Transverse colon (tissue), 4 donors: ENCODE data around the gene ATF7IP2. TPM values are rescaled to one million over a fixed set of nuclear protein-coding genes. Genes with fewer than 3 reads are reported as not detected.

ENCODE experiments used
- DNase-seq: peaks from one replicate; pipeline ENCODE4 v3.0.0-alpha.2; 2019
- H3K27ac ChIP-seq, 4 donors: fragments of 200-600 bp; sonication (generic); 2 replicates each; pipeline ENCODE4 v1.5.1; 2016 to 2018; ENCODE audit warnings: inconsistent platforms in 4 of 4
- H3K27me3 ChIP-seq: fragments of 200-600 bp; sonication (generic); 2 replicates; pipeline ENCODE4 v1.5.1; 2017; ENCODE audit warnings: inconsistent platforms
- H3K36me3 ChIP-seq, 4 donors: fragments of 200-600 bp; sonication (generic); 2 replicates each; pipeline ENCODE4 v1.5.1; 2017 to 2019; ENCODE audit warnings: inconsistent platforms in 4 of 4
- H3K4me1 ChIP-seq, 4 donors: fragments of 200-600 bp; sonication (generic); 2 replicates each; pipeline ENCODE4 v1.5.1; 2017 to 2020; ENCODE audit warnings: inconsistent platforms in 4 of 4
- H3K4me3 ChIP-seq, 4 donors: fragments of 200-600 bp; sonication (generic); 1 replicate in 1 of 4; 2 replicates in 3 of 4; pipeline versions ENCODE4 v1.5.1 to v1.6.1; 2017 to 2019; ENCODE audit warnings: inconsistent platforms in 4 of 4
- H3K9me3 ChIP-seq, 2 donors: fragments of 200-600 bp; sonication (generic); 2 replicates each; pipeline ENCODE4 v1.5.1; 2017 to 2019; ENCODE audit warnings: inconsistent platforms in 2 of 2
- CTCF ChIP-seq, 5 experiments: fragments of 200-600 bp in 3 of 5; fragments of 450-650 bp in 2 of 5; sonication (generic) in 3 of 5; IDR thresholded peaks; 1 replicate in 2 of 5; 2 replicates in 3 of 5; pipeline ENCODE4 v1.5.1; 2016 to 2017; ENCODE audit warnings: antibody characterized with exemption in 5 of 5, inconsistent platforms in 3 of 5, mild to moderate bottlenecking in 2 of 5, moderate library complexity in 1 of 5
- EP300 ChIP-seq: sonication (generic); formaldehyde crosslinking; IDR thresholded peaks from one replicate; pipeline ENCODE4 v1.6.1; 2017; ENCODE audit warnings: antibody characterized with exemption, low read depth
- POLR2A ChIP-seq: fragments of 450-650 bp; IDR thresholded peaks from one replicate; pipeline ENCODE4 v1.6.1; 2016; ENCODE audit warnings: antibody characterized with exemption, mild to moderate bottlenecking, moderate library complexity
- POLR2AphosphoS5 ChIP-seq, 3 donors: sonication (generic); formaldehyde crosslinking; IDR thresholded peaks; one replicate each; pipeline ENCODE4 v1.6.1; 2016; ENCODE audit warnings: antibody characterized with exemption in 3 of 3
- WGBS, 2 donors: methylation state at CpG; one replicate each; pipeline ENCODE4 v1.1.5; 2018; ENCODE audit warnings: low coverage in 1 of 2; 5-methylcytosine and 5-hydroxymethylcytosine counted together
- in situ Hi-C, 4 donors: fragments of 200-750 bp; cut with MboI; loops; one replicate each; pipeline versions ENCODE4 v1.15.0 to v1.15.1; 2017; ENCODE audit warnings: low sequenced_read_pairs in 3 of 4, low pct_ligation_motif_present in 1 of 4, low pct_unique_long_range_greater_than_20kb in 1 of 4
- intact Hi-C: fragments of 100-400 bp; cut with DNase I; formaldehyde crosslinking; loops from one replicate; pipeline ENCODE4 v1.15.1; 2023; ENCODE audit warnings: low total_unique reads
- total RNA-seq, 4 donors: library from RNA; depleted of rRNA; stranded (reverse); fragments of >200 nt; gene quantifications; one replicate each; pipeline ENCODE4 v1.1.0, GENCODE V29; 2016

The ATF7IP2 gene
- total RNA-seq, 4 donors from 2014 or later = 1.5 to 22.9 (median 10.8) TPM

GRCh38 chr16:10526962-10527361 is 141.1 kb downstream of the ATF7IP2 start:
- no peak for DNase-seq
- no peak for TF ChIP-seq POLR2AphosphoS5 (IDR thresholded peaks at IDR 0.05)
- no peak for TF ChIP-seq EP300
- TF ChIP-seq POLR2A = no peak
- no peak for TF ChIP-seq CTCF (IDR thresholded peaks at IDR 0.05)
- Histone ChIP-seq H3K27me3 (no peaks in the 10 kb centered on the region), H3K36me3 (peaks cover 0 to 4% (median 0%) of the 10 kb centered on the region in 4 donors), H3K9me3 (no peaks in the 10 kb centered on the region), H3K4me1 (no peaks in the 10 kb centered on the region), H3K27ac (no peak overlapping the region), H3K4me3 (no peak overlapping the region)
- intact Hi-C loops = loop anchor here (10.0 kb wide), 1 partner anchor 388 kb away; no protein-coding TSS in a partner anchor
- in situ Hi-C loops = loop anchor here in 2 of 4 donors (5.0 to 25.0 kb wide), 2 partner anchors 385 to 410 kb away; no protein-coding TSS in a partner anchor
- 93 to 98% methylated on average over 3 to 7 of the region's 7 CpGs for WGBS, 2 donors

GRCh38 chr16:10528635-10529034 is 142.8 kb downstream of the ATF7IP2 start:
- Histone ChIP-seq H3K4me1 (no peaks in the 10 kb centered on the region), H3K9me3 (no peaks in the 10 kb centered on the region), H3K36me3 (peaks cover 0 to 8% (median 0%) of the 10 kb centered on the region in 4 donors), H3K27ac (no peak overlapping the region), H3K27me3 (no peaks in the 10 kb centered on the region), H3K4me3 (no peak overlapping the region)
- DNase-seq = no peak
- 94 to 95% methylated on average over 8 of the region's 8 CpGs for WGBS, 2 donors
- in situ Hi-C loops (loop anchor here in 2 of 4 donors (5.0 to 25.0 kb wide), 2 partner anchors 384 to 409 kb away; no protein-coding TSS in a partner anchor), intact Hi-C loops (loop anchor here (10.0 kb wide), 1 partner anchor 386 kb away; no protein-coding TSS in a partner anchor)
- TF ChIP-seq POLR2A = no peak

GRCh38 chr16:10529895-10530669 is 144.2 kb downstream of the ATF7IP2 start:
- peaks cover 0 to 8% (median 0%) of the 10 kb centered on the region in 4 donors for H3K36me3 ChIP-seq
- H3K4me3 ChIP-seq = no peak overlapping the region
- intact Hi-C loops = loop anchor here (10.0 kb wide), 1 partner anchor 385 kb away; no protein-coding TSS in a partner anchor
- in situ Hi-C loops = loop anchor here in 2 of 4 donors (5.0 to 25.0 kb wide), 2 partner anchors 382 to 407 kb away; no protein-coding TSS in a partner anchor
- H3K27ac ChIP-seq = no peak overlapping the region
- no peaks in the 10 kb centered on the region for H3K4me1 ChIP-seq
- 62% methylated on average over 1 of the region's 1 CpG; no CpG with 5 or more reads in 1 of the 2 donors for WGBS, 2 donors
- no peak for DNase-seq
- TF ChIP-seq CTCF (IDR thresholded peaks at IDR 0.05) = no peak
- TF ChIP-seq POLR2AphosphoS5 (IDR thresholded peaks at IDR 0.05) = no peak
- TF ChIP-seq POLR2A = no peak
- TF ChIP-seq EP300 = no peak
- H3K27me3 ChIP-seq = no peaks in the 10 kb centered on the region
- H3K9me3 ChIP-seq = no peaks in the 10 kb centered on the region

GRCh38 chr16:10530685-10531084 is 144.8 kb downstream of the ATF7IP2 start:
- no peak overlapping the region for H3K4me3 ChIP-seq
- 85% methylated on average over 14 of the region's 14 CpGs; no CpG with 5 or more reads in 1 of the 2 donors for WGBS, 2 donors
- H3K27me3 ChIP-seq = no peaks in the 10 kb centered on the region
- TF ChIP-seq POLR2AphosphoS5 (IDR thresholded peaks at IDR 0.05) = no peak
- no peak for TF ChIP-seq CTCF (IDR thresholded peaks at IDR 0.05)
- no peak for TF ChIP-seq POLR2A
- no peak for TF ChIP-seq EP300
- intact Hi-C loops = no loop called here
- no peak overlapping the region for H3K27ac ChIP-seq
- no peaks in the 10 kb centered on the region for H3K4me1 ChIP-seq
- in situ Hi-C loops = loop anchor here in 1 of 4 donors (25.0 kb wide), 1 partner anchor 382 kb away; no protein-coding TSS in a partner anchor
- H3K36me3 ChIP-seq = peaks cover 0 to 8% (median 0%) of the 10 kb centered on the region in 4 donors
- no peak for DNase-seq
- H3K9me3 ChIP-seq = no peaks in the 10 kb centered on the region
